CD4-positive, alpha-beta T cell (primary cell): Measurements from ENCODE around the gene TMEM132C. TPM values are rescaled to one million over a fixed set of nuclear protein-coding genes. Genes with fewer than 3 reads are reported as not detected.

Source experiments
- ATAC-seq: fragments of 200-7000 bp; cut with Tn5 transposase; one replicate; pipeline ENCODE4 v1.10.0; 2022; ENCODE audit warnings: mild to moderate bottlenecking; ENCODE audit not compliant: poor library complexity
- CTCF ChIA-PET: fragments of 350-600 bp; sonication (Branson Sonifier 250); formaldehyde crosslinking; loops from one replicate; lab custom pipeline; 2021; ENCODE audit warnings: antibody characterized with exemption, inconsistent platforms; lab: Charles Lee
- POLR2A ChIA-PET: fragments of 350-600 bp; sonication (Branson Sonifier 250); formaldehyde crosslinking; loops from one replicate; lab custom pipeline; 2021; ENCODE audit warnings: antibody characterized with exemption, inconsistent platforms; lab: Charles Lee
- DNase-seq, 14 experiments: peaks; one replicate each; pipeline ENCODE4 v3.0.0-alpha.2; 2013 to 2020; ENCODE audit warnings: mixed read lengths in 2 of 14
- H3K27ac ChIP-seq, 2 donors: one replicate each; pipeline versions ENCODE4 v1.5.1 to v1.7.0; 2013; ENCODE audit warnings: low read length in 2 of 2, low read depth in 1 of 2, mild to moderate bottlenecking in 1 of 2
- H3K27me3 ChIP-seq, 2 experiments: 1 replicate in 1 of 2; 2 replicates in 1 of 2; pipeline versions ENCODE4 v1.6.1 to v1.7.0; 2013; ENCODE audit warnings: low read length in 2 of 2, control low read depth in 1 of 2, mild to moderate bottlenecking in 1 of 2, moderate library complexity in 1 of 2; ENCODE audit not compliant: insufficient read depth in 2 of 2, control insufficient read depth in 1 of 2
- H3K36me3 ChIP-seq: one replicate; pipeline ENCODE4 v1.6.1; 2013; ENCODE audit warnings: low read length, control low read depth; ENCODE audit not compliant: insufficient read depth
- H3K4me1 ChIP-seq: one replicate; pipeline ENCODE4 v1.6.1; 2013; ENCODE audit warnings: low read length, control low read depth; ENCODE audit not compliant: insufficient read depth
- H3K4me3 ChIP-seq: one replicate; pipeline ENCODE4 v1.5.1; 2013; ENCODE audit warnings: mild to moderate bottlenecking, low read length, moderate library complexity
- H3K9me3 ChIP-seq, 2 experiments: 1 replicate in 1 of 2; 2 replicates in 1 of 2; pipeline versions ENCODE4 v1.6.1 to v1.7.0; 2013; ENCODE audit warnings: low read length in 2 of 2, mild to moderate bottlenecking in 2 of 2, control low read depth in 1 of 2, moderate library complexity in 1 of 2; ENCODE audit not compliant: control insufficient read depth in 1 of 2, insufficient read depth in 1 of 2
- H3K27ac Mint-ChIP-seq: one replicate; pipeline ENCODE4 v1.8.0; 2020; ENCODE audit warnings: mixed read lengths
- H3K27me3 Mint-ChIP-seq: one replicate; pipeline ENCODE4 v1.8.0; 2021; ENCODE audit warnings: mixed read lengths
- H3K36me3 Mint-ChIP-seq: one replicate; pipeline ENCODE4 v1.8.0; 2021; ENCODE audit warnings: low read depth, mixed read lengths
- H3K4me1 Mint-ChIP-seq: one replicate; pipeline ENCODE4 v1.8.0; 2021; ENCODE audit warnings: low read depth, mixed read lengths
- H3K4me3 Mint-ChIP-seq: one replicate; pipeline ENCODE4 v1.8.0; 2020; ENCODE audit warnings: mild to moderate bottlenecking, mixed read lengths
- H3K9me3 Mint-ChIP-seq: one replicate; pipeline ENCODE4 v1.8.0; 2020; ENCODE audit warnings: mixed read lengths
- CTCF ChIP-seq: fragments of 200-600 bp; IDR thresholded peaks from one replicate; pipeline ENCODE4 v1.8.0; 2022; ENCODE audit warnings: antibody characterized with exemption, mild to moderate bottlenecking
- intact Hi-C, 2 experiments: fragments of 100-400 bp; cut with DNase I in 1 of 2; cut with micrococcal nuclease in 1 of 2; formaldehyde crosslinking; loops; one replicate each; pipeline versions ENCODE4 v1.15.1 to v1.9.0; 2023 to 2025; cut with DNase I, micrococcal nuclease
- total RNA-seq, 174 experiments: library from RNA in 2 of 174; stranded (reverse) in 2 of 174; gene quantifications; one replicate each; pipeline ENCODE4 v1.2.3 and lab custom pipeline; 2021 to 2026

The TMEM132C gene
- total RNA-seq, 2 experiments from 2014 or later: not detected

- H3K4me3 ChIP-seq: no peak overlapping the region
- ATAC-seq (no peak), DNase-seq (no peak)
- no peak overlapping the region for H3K27ac Mint-ChIP-seq
- intact Hi-C loops: no loop called here
- TF ChIP-seq CTCF: no peak
- ChIA-PET CTCF (no interaction called here), POLR2A (no interaction called here)
- H3K9me3 ChIP-seq: peaks cover 0 to 17% of the 10 kb centered on the region in 2 experiments
- no peak overlapping the region for H3K27ac ChIP-seq
- no peaks in the 10 kb centered on the region for H3K36me3 Mint-ChIP-seq
- H3K9me3 Mint-ChIP-seq: peaks cover 3% of the 10 kb centered on the region
- H3K4me3 Mint-ChIP-seq: no peak overlapping the region
- peaks cover 19 to 25% of the 10 kb centered on the region in 2 experiments for H3K27me3 ChIP-seq
- H3K36me3 ChIP-seq: no peaks in the 10 kb centered on the region
- H3K27me3 Mint-ChIP-seq: peaks cover 25% of the 10 kb centered on the region
- no peaks in the 10 kb centered on the region for H3K4me1 Mint-ChIP-seq
- no peaks in the 10 kb centered on the region for H3K4me1 ChIP-seq
These were observed 98.8 kb downstream of the TMEM132C start for GRCh38 chr12:128365651-128366231.

- Mint-ChIP-seq H3K4me1 (no peaks in the 10 kb centered on the region), H3K27ac (no peak overlapping the region), H3K9me3 (peaks cover 3% of the 10 kb centered on the region), H3K36me3 (no peaks in the 10 kb centered on the region), H3K4me3 (no peak overlapping the region), H3K27me3 (peaks cover 21% of the 10 kb centered on the region)
- ATAC-seq: no peak
- ChIA-PET CTCF (no interaction called here), POLR2A (no interaction called here)
- Histone ChIP-seq H3K27ac (no peak overlapping the region), H3K36me3 (no peaks in the 10 kb centered on the region), H3K4me1 (no peaks in the 10 kb centered on the region), H3K27me3 (peaks cover 19 to 25% of the 10 kb centered on the region in 2 experiments), H3K9me3 (peaks cover 0 to 17% of the 10 kb centered on the region in 2 experiments), H3K4me3 (no peak overlapping the region)
- no peak for TF ChIP-seq CTCF
- DNase-seq: no peak
- intact Hi-C loops: no loop called here
These were observed 101.0 kb downstream of the TMEM132C start for GRCh38 chr12:128367961-128368360.

GRCh38 chr12:128381541-128381940 is 114.6 kb downstream of the TMEM132C start:
- H3K27me3 ChIP-seq: no peaks in the 10 kb centered on the region
- H3K27ac ChIP-seq: no peak overlapping the region
- ChIA-PET POLR2A (no interaction called here), CTCF (no interaction called here)
- H3K4me3 ChIP-seq: no peak overlapping the region
- no peaks in the 10 kb centered on the region for H3K4me1 ChIP-seq
- no peak for TF ChIP-seq CTCF
- Mint-ChIP-seq H3K27ac (no peak overlapping the region), H3K9me3 (peaks cover 3% of the 10 kb centered on the region), H3K4me1 (no peaks in the 10 kb centered on the region), H3K27me3 (no peaks in the 10 kb centered on the region), H3K4me3 (no peak overlapping the region), H3K36me3 (no peaks in the 10 kb centered on the region)
- no peaks in the 10 kb centered on the region for H3K36me3 ChIP-seq
- DNase-seq (no peak), ATAC-seq (no peak)
- intact Hi-C loops: no loop called here
- peaks cover 0 to 5% of the 10 kb centered on the region in 2 experiments for H3K9me3 ChIP-seq
